IgD-negative memory B cell (primary cell): ENCODE measurements around the gene FIBP. TPM values are rescaled to one million over a fixed set of nuclear protein-coding genes. Genes with fewer than 3 reads are reported as not detected.
"Not testable (repeated sequence)": the region's sequence is repeated elsewhere in the genome, so short reads cannot be mapped to it uniquely, and the experiment has no call there.

Source experiments
- H3K27ac Mint-ChIP-seq, 3 donors: one replicate each; pipeline ENCODE4 v1.8.0; 2020 to 2022; ENCODE audit warnings: mild to moderate bottlenecking in 3 of 3, mixed read lengths in 3 of 3, moderate library complexity in 1 of 3
- H3K27me3 Mint-ChIP-seq: one replicate; pipeline ENCODE4 v1.8.0; 2021; ENCODE audit warnings: mixed read lengths
- H3K36me3 Mint-ChIP-seq: one replicate; pipeline ENCODE4 v1.8.0; 2020; ENCODE audit warnings: mild to moderate bottlenecking, mixed read lengths
- H3K4me1 Mint-ChIP-seq, 3 donors: one replicate each; pipeline ENCODE4 v1.8.0; 2020 to 2022; ENCODE audit warnings: mixed read lengths in 3 of 3, mild to moderate bottlenecking in 1 of 3
- H3K4me3 Mint-ChIP-seq, 4 donors: one replicate each; pipeline ENCODE4 v1.8.0; 2020 to 2022; ENCODE audit warnings: mild to moderate bottlenecking in 4 of 4, mixed read lengths in 4 of 4, moderate library complexity in 3 of 4
- H3K9me3 Mint-ChIP-seq, 3 donors: one replicate each; pipeline ENCODE4 v1.8.0; 2020 to 2021; ENCODE audit warnings: mixed read lengths in 3 of 3, mild to moderate bottlenecking in 1 of 3
- polyA plus RNA-seq: library from polyadenylated mRNA; unstranded; fragments of 300-500 nt; fragmentation: Illumina TruSeq; gene quantifications from one replicate; pipeline ENCODE4 v1.2.3, GENCODE V29; 2021

The FIBP gene
- polyA plus RNA-seq, 1 donor from 2014 or later: 97.0 TPM

DNA sequence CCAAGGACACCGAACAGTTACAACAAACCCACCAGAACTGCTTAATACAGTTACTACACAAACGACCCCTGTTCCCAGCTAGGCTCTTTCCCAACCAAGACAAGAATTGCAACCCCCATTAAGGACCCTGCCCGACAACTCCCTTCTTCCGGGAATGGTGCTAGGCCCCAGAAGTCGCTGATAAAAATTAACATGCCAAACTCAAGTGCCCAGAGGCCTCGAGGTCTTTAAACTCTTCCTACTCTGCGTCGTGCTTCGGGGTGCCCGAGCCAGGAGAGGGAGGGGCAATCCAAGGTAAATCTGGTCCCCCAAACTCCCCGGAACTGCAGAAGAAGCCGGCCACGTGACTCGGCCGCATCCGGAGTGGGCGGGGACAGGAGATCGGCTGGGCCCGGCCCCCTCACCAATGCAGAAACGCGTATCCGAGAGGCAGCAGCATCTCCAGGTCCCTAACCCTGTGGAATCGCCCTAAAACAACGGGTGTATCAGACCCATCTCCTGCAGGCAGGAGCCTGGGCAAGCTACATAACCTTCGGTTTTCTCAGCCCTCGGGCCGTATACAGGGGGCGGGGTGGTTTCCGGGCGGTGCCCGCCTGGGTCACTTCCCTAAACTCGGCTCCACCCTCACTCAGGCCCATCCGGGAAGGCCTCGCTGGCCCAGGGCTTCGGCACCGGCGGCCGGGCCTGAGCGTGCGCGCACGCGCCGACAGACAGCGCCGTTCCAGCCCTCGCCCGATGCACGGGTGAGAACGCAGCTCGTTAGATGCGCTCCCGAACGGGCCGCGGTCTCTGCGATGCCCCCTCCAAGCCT, 31.4 kb downstream of the FIBP start:
- Mint-ChIP-seq H3K4me3 (peak overlapping the region; percentile 89 to 97 (median 95)), H3K27me3 (no peaks in the 10 kb centered on the region), H3K27ac (peak overlapping the region; percentile 94 to 96 (median 96)), H3K36me3 (peaks cover 6% of the 10 kb centered on the region), H3K9me3 (no peaks in the 10 kb centered on the region), H3K4me1 (peaks cover 34 to 45% (median 35%) of the 10 kb centered on the region in 3 donors)

DNA sequence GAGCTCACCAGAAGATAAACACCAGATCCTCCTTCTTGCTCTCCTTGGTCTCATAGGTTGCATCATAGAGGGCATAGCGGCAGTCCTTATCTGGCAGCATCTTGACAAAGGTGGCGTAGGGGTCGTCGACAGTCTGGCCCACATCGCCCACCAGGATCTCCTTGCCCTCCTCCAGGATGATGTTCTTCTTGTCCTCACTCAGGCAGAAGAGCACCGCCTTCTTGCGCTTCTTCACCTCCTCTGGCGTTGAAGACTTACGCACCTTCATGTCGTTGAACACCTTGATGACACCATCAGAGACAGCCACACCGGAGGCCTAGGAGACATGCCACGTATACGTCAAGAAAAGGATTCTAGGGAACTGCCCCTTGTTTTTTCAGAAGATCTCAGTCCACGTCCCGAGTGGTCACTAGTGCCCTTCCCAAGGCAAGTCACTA, 32.3 kb downstream of the FIBP start:
- peaks cover 6% of the 10 kb centered on the region for H3K36me3 Mint-ChIP-seq
- H3K4me1 Mint-ChIP-seq: peaks cover 32 to 38% (median 35%) of the 10 kb centered on the region in 3 donors
- peak overlapping the region; percentile 89 to 97 (median 95) for H3K4me3 Mint-ChIP-seq
- H3K9me3 Mint-ChIP-seq: no peaks in the 10 kb centered on the region
- no peaks in the 10 kb centered on the region for H3K27me3 Mint-ChIP-seq
- peak overlapping the region; percentile 94 to 96 (median 96) for H3K27ac Mint-ChIP-seq

DNA sequence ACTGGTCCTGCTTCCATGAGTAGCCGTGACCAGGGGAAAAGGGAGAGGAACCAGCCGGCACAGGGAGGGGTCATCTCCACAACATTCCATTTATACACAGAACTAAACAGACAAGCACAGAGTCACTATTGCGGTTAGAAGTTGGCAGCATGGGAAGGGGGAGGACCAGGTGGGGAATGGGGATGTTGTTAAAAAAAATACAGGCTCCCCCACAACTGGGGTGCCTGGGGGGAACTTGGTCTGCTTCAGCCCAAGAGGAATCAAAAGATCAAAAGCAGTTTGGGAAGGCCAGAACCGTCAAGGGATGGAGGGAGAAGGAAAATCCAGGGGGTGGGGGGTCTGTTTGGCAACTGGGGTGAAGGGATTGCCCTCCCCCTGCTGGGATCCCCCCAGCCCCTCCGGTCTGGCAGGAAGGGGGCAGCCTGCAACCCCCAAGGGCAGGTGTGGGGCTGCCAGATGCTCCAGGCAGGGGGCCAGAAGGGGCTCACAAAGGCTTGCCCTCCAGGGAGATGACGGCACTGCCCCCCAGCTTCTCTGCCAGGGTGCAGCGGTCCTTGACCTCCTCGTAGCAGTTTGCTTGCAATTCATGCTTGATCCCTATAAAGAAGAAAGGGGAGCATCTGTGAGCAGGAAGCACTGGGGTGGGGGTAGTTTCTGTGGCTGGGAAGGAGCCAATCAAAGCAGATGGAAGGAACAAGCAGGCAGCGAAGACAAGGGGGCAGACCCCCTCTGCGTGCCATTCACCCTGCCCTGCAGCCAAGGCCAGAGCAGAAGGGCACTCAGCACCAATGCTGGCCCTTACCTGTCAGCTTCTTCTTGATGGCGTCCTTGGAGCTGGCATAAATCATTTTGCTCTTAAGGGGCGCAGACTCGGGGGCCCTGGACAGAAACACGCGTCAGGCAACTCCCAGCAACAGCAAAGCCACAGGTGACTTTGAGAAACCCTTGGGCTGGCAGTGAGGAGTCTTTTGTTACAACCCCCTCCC, 33.1 kb downstream of the FIBP start:
- H3K36me3 Mint-ChIP-seq: peaks cover 6% of the 10 kb centered on the region
- peak overlapping the region; percentile 88 to 96 (median 92) for H3K4me3 Mint-ChIP-seq
- no peaks in the 10 kb centered on the region for H3K9me3 Mint-ChIP-seq
- no peaks in the 10 kb centered on the region for H3K27me3 Mint-ChIP-seq
- peaks cover 31 to 36% (median 33%) of the 10 kb centered on the region in 3 donors for H3K4me1 Mint-ChIP-seq
- peak overlapping the region; percentile 67 to 96 (median 92) for H3K27ac Mint-ChIP-seq

DNA sequence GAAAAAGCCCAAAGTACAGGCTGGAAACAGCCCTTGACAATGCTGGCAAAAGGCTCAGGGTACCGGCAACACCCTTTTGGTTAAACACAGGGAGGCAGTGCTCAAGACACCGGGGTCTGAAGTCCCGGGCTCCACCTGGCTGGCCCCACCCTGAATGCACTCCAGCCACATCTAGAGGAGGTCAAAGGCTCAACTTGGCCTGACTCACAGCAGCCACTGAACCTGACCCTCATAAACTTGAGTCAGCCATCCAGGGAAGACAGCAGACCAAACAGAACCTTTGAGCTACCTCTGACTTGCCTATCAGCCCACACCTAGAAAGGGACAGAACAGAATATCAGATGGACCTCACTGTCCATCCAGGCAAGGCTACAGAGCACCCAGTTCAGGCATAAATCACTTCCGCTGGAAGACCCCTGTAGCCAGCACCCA, 34.1 kb downstream of the FIBP start:
- peak overlapping the region in 1 of 4 donors; percentile 96 for H3K4me3 Mint-ChIP-seq
- H3K36me3 Mint-ChIP-seq: peaks cover 6% of the 10 kb centered on the region
- peak overlapping the region in 2 of 3 donors; percentile 76 to 92 for H3K27ac Mint-ChIP-seq
- H3K9me3 Mint-ChIP-seq: no peaks in the 10 kb centered on the region
- peaks cover 27 to 33% (median 30%) of the 10 kb centered on the region in 3 donors for H3K4me1 Mint-ChIP-seq
- H3K27me3 Mint-ChIP-seq: no peaks in the 10 kb centered on the region

DNA sequence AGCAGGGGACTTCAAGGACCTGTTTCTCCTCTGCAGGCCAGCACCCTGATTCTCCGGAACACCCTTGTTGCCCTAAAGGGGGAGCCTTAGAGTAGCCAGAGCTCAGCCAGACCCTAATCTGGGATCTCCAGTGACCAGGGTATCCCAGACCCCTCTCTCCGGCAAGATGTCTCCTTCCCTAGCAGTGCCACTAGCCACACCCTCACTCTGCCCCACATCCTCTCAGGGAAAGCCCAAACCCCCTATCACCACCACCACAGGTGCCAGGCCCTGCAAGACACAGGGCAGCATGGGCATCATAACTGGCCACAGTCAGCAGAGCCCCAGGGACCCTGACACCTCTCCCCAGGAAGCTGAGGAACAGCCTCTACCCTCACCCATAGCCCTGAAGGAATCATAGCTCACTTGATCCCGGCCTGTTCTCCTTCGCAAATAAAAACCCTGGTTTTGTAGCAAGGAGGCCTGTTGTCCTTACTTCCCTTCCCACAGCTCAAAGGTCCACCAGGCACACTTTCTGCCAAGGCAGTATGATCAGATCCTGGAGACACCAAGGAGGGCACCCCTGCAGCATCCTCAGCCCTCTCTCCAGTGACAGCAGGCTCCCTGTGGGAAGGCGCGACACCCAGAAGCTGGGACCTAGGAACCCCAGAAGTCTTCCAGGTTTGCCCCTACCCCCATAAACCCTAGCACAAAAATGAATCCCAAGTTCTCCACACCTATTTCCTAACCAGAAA, 34.9 kb downstream of the FIBP start:
- Mint-ChIP-seq H3K9me3 (no peaks in the 10 kb centered on the region), H3K4me3 (peak overlapping the region in 1 of 4 donors; percentile 96), H3K36me3 (peaks cover 6% of the 10 kb centered on the region), H3K27me3 (no peaks in the 10 kb centered on the region), H3K27ac (peak overlapping the region in 2 of 3 donors; percentile 82 to 92), H3K4me1 (peaks cover 26 to 31% (median 27%) of the 10 kb centered on the region in 3 donors)

DNA sequence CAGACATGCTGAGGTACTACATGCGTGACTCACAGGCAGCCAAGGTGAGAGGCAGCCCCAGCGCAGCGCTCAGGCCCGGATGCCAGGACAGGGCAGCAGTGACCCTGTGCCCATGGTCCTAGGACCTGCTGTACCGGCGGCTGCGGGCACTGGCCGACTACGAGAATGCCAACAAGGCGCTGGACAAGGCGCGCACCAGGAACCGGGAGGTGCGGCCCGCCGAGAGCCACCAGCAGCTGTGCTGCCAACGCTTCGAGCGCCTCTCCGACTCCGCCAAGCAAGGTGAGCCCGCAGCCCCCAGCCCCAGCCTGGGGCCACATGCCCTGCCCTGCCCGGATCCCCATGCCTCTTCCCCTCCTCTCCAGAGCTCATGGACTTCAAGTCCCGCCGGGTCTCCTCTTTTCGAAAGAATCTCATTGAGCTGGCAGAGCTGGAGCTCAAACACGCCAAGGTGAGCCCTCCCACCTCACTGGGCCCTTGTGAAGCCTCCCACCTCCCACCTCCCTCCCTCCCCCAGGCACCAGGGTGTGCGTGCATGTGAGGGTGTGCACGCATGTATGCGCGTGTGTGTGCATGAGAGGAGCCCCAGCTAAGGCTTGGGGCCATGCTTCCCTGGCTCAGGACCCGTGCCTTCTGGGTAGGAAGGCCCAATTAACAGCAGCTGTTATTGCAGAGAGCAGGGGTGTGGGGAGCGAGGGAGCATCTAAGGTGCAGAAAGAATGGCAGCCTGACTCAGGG, 35.6 kb downstream of the FIBP start:
- Mint-ChIP-seq H3K27me3 (no peaks in the 10 kb centered on the region), H3K4me1 (peaks cover 22 to 28% (median 24%) of the 10 kb centered on the region in 3 donors), H3K4me3 (peak overlapping the region in 1 of 4 donors; percentile 96), H3K36me3 (peaks cover 6% of the 10 kb centered on the region), H3K9me3 (no peaks in the 10 kb centered on the region), H3K27ac (peak overlapping the region in 2 of 3 donors; percentile 82 to 92)

DNA sequence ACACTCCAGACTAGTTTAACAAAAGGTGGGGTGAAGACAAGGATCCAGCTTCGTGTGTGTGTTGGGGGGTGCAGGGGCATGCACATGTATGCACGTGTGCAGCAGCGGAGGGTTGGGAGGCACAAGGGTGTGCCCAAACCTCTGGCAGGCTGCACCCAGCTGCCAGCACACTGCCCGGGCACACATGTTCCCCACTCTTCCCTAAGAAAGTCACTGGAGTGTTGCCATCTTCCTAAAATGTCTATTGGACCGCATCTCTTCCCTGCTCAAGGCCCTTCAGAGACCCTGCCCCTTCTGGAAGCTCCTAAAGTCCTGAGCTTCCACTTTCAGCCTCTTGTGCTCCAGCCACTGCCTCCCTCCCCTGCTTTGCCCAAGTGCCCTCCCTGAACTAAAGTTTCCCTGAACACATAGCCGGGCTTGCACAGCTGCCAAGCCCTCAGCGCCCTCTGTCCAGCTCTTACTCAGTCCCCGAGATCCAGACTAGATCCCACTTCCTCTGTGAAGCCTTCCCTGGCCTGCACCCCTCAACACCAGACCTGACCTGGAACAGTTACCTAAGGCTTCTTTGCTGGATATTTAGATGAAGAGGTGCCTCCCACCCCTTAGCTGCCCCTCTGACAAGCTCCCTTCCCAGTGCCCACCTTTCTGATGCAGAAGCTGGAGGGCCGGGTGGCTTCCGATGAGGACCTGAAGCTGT, 36.3 kb downstream of the FIBP start:
- H3K27ac Mint-ChIP-seq: peak overlapping the region in 2 of 3 donors; percentile 50 to 70
- H3K27me3 Mint-ChIP-seq: no peaks in the 10 kb centered on the region
- H3K4me3 Mint-ChIP-seq: peak overlapping the region in 1 of 4 donors; percentile 76
- no peaks in the 10 kb centered on the region for H3K9me3 Mint-ChIP-seq
- peaks cover 6% of the 10 kb centered on the region for H3K36me3 Mint-ChIP-seq
- peaks cover 21 to 28% (median 24%) of the 10 kb centered on the region in 3 donors for H3K4me1 Mint-ChIP-seq

DNA sequence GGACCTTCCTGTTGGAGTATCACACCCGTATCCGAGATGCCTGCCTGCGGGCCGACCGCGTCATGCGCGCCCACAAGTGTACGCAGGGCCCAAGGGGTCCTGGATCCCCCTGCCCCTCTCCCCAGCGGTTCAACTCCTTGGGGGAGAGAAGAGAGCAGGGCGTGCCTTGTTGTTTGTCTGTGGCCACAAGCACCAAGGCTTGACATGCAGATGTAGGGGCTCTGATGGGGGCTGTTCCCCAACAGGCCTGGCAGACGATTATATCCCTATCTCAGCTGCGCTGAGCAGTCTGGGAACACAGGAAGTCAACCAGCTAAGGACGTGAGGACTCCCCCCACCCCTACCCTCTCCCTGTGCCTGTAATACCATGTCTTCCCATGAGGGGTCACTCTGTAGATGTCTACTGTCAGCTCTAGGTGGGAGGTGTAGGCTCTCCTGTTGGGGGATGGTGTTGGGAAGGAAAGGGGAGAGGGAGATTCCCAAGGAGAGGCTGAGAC, 37.1 kb downstream of the FIBP start:
- H3K27me3 Mint-ChIP-seq: no peaks in the 10 kb centered on the region
- H3K9me3 Mint-ChIP-seq: no peaks in the 10 kb centered on the region
- H3K27ac Mint-ChIP-seq: peak overlapping the region in 1 of 3 donors; percentile 31
- H3K4me3 Mint-ChIP-seq: no peak overlapping the region
- H3K36me3 Mint-ChIP-seq: peaks cover 6% of the 10 kb centered on the region
- H3K4me1 Mint-ChIP-seq: peaks cover 13 to 21% (median 17%) of the 10 kb centered on the region in 3 donors

DNA sequence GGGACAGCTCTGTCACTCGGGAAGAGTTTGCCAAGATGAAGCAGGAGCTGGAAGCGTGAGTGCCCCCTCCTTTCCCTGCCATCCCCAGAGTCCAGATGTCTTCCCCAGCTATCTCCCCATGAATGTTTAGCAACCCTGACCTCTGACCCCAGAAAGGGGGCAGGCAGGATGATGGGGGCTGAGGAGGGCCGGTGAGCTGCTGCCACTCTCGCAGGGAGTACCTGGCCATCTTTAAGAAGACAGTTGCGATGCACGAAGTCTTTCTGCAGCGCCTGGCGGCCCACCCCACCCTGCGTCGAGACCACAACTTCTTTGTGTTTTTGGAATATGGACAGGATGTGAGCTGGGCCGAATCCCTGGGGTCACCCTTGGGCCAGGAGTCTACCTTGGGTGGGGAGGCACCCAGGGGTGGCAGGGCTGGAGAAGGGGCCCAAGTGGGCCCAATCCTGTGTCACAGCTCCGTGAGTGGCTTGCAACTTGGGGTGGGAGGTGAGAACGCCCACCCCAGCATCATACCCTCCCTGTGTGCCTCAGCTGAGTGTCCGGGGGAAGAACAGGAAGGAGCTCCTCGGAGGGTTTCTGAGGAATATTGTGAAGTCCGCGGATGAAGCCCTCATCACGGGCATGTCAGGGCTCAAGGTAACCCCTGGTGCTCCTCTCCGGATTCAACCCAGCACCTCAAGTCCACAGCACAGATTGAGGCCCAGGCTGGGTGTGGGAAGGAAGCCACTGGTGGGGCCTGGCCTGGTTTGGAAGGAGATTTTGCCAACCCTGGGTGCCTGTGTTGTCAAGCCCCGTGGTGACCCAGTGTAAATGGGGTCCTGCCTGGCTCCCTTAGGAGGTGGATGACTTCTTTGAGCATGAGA, 37.8 kb downstream of the FIBP start:
- Mint-ChIP-seq H3K4me1 (peaks cover 12 to 14% (median 13%) of the 10 kb centered on the region in 3 donors), H3K27me3 (no peaks in the 10 kb centered on the region), H3K4me3 (peak overlapping the region in 1 of 4 donors; percentile 20), H3K9me3 (no peaks in the 10 kb centered on the region), H3K36me3 (peaks cover 5% of the 10 kb centered on the region), H3K27ac (no peak overlapping the region)

DNA sequence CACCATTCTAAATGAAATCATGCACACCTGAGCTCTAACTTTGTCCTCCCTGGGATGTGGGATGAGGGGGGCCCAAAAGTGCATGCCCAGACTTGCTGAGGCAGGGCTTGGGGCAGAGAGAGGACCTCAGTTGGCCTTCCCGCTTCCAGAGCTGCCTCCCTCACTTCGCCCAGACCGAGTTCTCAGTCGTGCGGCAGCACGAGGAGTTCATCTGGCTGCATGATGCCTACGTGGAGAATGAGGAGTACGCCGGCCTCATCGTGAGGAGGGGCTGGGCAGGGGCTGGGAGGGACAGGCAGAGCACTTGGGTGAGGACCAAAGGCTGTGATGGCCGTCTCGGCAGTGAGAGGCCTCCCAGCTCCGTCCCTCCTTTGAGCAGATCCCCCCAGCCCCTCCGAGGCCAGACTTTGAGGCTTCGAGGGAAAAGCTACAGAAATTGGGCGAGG, 38.5 kb downstream of the FIBP start:
- H3K9me3 Mint-ChIP-seq: no peaks in the 10 kb centered on the region
- H3K27ac Mint-ChIP-seq: peak overlapping the region in 1 of 3 donors; percentile 23
- peaks cover 4% of the 10 kb centered on the region for H3K36me3 Mint-ChIP-seq
- H3K27me3 Mint-ChIP-seq: no peaks in the 10 kb centered on the region
- peaks cover 10 to 12% (median 10%) of the 10 kb centered on the region in 3 donors for H3K4me1 Mint-ChIP-seq
- peak overlapping the region in 1 of 4 donors; percentile 20 for H3K4me3 Mint-ChIP-seq

DNA sequence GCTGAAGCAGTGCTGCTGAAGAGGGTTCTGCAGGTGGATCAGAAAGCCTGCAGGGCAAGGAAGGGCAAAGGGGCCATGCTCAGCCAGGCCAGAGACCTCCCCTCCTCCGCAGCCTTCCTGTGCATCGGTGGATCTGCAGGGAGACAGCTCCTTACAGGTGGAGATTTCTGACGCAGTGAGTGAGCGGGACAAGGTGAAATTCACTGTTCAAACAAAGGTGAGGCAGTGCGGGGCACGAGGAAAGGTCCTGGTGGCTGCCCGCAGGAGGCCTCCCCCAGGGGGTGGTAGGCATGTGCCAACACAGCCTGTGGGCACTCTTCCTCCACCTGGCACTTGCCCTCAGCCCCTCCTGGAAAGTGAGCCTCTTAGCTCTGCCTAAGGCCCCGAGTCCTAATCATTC, 38.9 kb downstream of the FIBP start:
- no peaks in the 10 kb centered on the region for H3K9me3 Mint-ChIP-seq
- H3K27me3 Mint-ChIP-seq: no peaks in the 10 kb centered on the region
- H3K4me3 Mint-ChIP-seq: no peak overlapping the region
- H3K27ac Mint-ChIP-seq: peak overlapping the region in 1 of 3 donors; percentile 23
- H3K4me1 Mint-ChIP-seq: peaks cover 6 to 7% (median 7%) of the 10 kb centered on the region in 3 donors
- H3K36me3 Mint-ChIP-seq: peaks cover 3% of the 10 kb centered on the region

DNA sequence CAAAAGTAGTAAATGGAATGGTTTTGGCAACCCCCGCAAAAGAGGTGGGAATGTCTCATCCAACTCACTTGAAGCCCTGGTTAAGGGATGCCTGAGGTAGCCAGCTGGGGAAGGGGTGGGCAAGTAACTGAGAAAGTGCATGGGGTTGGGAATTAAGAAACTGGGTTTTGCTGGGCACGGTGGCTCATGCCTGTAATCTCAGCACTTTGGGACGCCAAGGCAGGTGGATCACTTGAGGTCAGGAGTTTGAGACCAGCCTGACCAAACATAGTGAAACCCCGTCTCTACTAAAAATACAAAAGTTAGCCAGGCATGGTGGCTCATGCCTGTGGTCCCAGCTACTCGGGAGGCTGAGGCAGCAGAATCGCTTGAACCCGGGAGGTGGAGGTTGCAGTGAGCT, 39.6 kb downstream of the FIBP start:
- H3K27ac Mint-ChIP-seq: peak overlapping the region in 1 of 3 donors; percentile 46
- H3K4me1 Mint-ChIP-seq, H3K36me3 Mint-ChIP-seq, H3K9me3 Mint-ChIP-seq, H3K4me3 Mint-ChIP-seq, H3K27me3 Mint-ChIP-seq: not testable (repeated sequence)
